ENCODE measurements around the gene NCAPD2. TPM values are rescaled to one million over a fixed set of nuclear protein-coding genes. Genes with fewer than 3 reads are reported as not detected.

Gene NCAPD2
- total RNA-seq, 1 experiment from 2014 or later = 204 TPM

- Mint-ChIP-seq H3K27me3 (ENCODE audit: insufficient read depth, unreplicated experiment) (no peaks in the 10 kb centered on the region), H3K27ac (ENCODE audit: unreplicated experiment) (peak overlapping the region; percentile 18)
Measured at GRCh38 chr12:6551063-6551461, 57.2 kb downstream of the NCAPD2 start.

GRCh38 chr12:6551496-6552139, 57.7 kb downstream of the NCAPD2 start:
- Histone ChIP-seq H3K36me3 (ENCODE audit: control insufficient read depth, insufficient read depth, low read length) (no peaks in the 10 kb centered on the region), H3K9me3 (no peaks in the 10 kb centered on the region), H3K4me3 (ENCODE audit: low read depth, low read length) (no peak overlapping the region), H3K27me3 (replicated peaks; ENCODE audit: control insufficient read depth, insufficient read depth, low read length) (no peaks in the 10 kb centered on the region), H3K4me1 (peaks cover 20% of the 10 kb centered on the region)
- no peaks in the 10 kb centered on the region for H3K27me3 Mint-ChIP-seq (ENCODE audit: insufficient read depth, unreplicated experiment)
- no peak for TF ChIP-seq CTCF (IDR thresholded peaks at IDR 0.05; ENCODE audit: insufficient read depth in 1 of 2, low read depth in 1 of 2, low read length in 1 of 2, severe bottlenecking in 1 of 2, unreplicated experiment in 1 of 2)
- peaks cover 11% of the 10 kb centered on the region for H3K36me3 Mint-ChIP-seq (ENCODE audit: insufficient read depth, unreplicated experiment)
- BruUV-seq (replicated peaks) = no TSS peak
- intact Hi-C loops (cut with micrococcal nuclease; ENCODE audit: unreplicated experiment) = loop anchor here (5.0 kb wide), 1 partner anchor 146 kb away; no protein-coding TSS in a partner anchor
- CTCF ChIA-PET = interaction anchor here (0.5 to 3.2 kb wide), 3 partner anchors 12 to 145 kb away, joined by 10 to 16 read pairs (median 13); no protein-coding TSS in a partner anchor
- no peaks in the 10 kb centered on the region for H3K9me3 Mint-ChIP-seq (ENCODE audit: unreplicated experiment)
- H3K4me3 Mint-ChIP-seq (ENCODE audit: unreplicated experiment) = no peak overlapping the region
- H3K27ac Mint-ChIP-seq (ENCODE audit: unreplicated experiment) = peak overlapping the region; percentile 18
- no peak for DNase-seq
- POLR2A ChIA-PET = interaction anchor here (0.5 to 3.6 kb wide), 6 partner anchors 13 to 81 kb away, joined by 3 to 31 read pairs (median 6); partner anchors contain the start of genes GAPDH, NOP2 and VAMP1
- peaks cover 16% of the 10 kb centered on the region for H3K4me1 Mint-ChIP-seq (ENCODE audit: low read depth, unreplicated experiment)

More at GRCh38 chr12:6551063-6551461, 57.2 kb downstream of the NCAPD2 start:
- Mint-ChIP-seq H3K4me3 (ENCODE audit: unreplicated experiment) (no peak overlapping the region), H3K4me1 (ENCODE audit: low read depth, unreplicated experiment) (peaks cover 16% of the 10 kb centered on the region), H3K36me3 (ENCODE audit: insufficient read depth, unreplicated experiment) (peaks cover 5% of the 10 kb centered on the region), H3K9me3 (ENCODE audit: unreplicated experiment) (no peaks in the 10 kb centered on the region)
- H3K27me3 ChIP-seq (replicated peaks; ENCODE audit: control insufficient read depth, insufficient read depth, low read length) = no peaks in the 10 kb centered on the region
- intact Hi-C loops (cut with micrococcal nuclease; ENCODE audit: unreplicated experiment) = loop anchor here (5.0 kb wide), 1 partner anchor 146 kb away; no protein-coding TSS in a partner anchor
- no peak for TF ChIP-seq CTCF (IDR thresholded peaks at IDR 0.05; ENCODE audit: insufficient read depth in 1 of 2, low read depth in 1 of 2, low read length in 1 of 2, severe bottlenecking in 1 of 2, unreplicated experiment in 1 of 2)
- H3K36me3 ChIP-seq (ENCODE audit: control insufficient read depth, insufficient read depth, low read length) = no peaks in the 10 kb centered on the region
- DNase-seq = no peak
- peaks cover 20% of the 10 kb centered on the region for H3K4me1 ChIP-seq
- BruUV-seq (replicated peaks) = no TSS peak
- ChIA-PET CTCF (interaction anchor here (0.5 to 3.2 kb wide), 4 partner anchors 12 to 145 kb away, joined by 3 to 16 read pairs (median 8); partner anchors contain the start of gene GAPDH), POLR2A (interaction anchor here (0.5 to 2.3 kb wide), 3 partner anchors 12 to 17 kb away, joined by 3 to 31 read pairs (median 4); partner anchors contain the start of gene GAPDH)
- no peaks in the 10 kb centered on the region for H3K9me3 ChIP-seq
- no peak overlapping the region for H3K4me3 ChIP-seq (ENCODE audit: low read depth, low read length)

GRCh38 chr12:6552140-6552551, 58.2 kb downstream of the NCAPD2 start:
- H3K4me3 Mint-ChIP-seq (ENCODE audit: unreplicated experiment) = no peak overlapping the region
- no peaks in the 10 kb centered on the region for H3K27me3 ChIP-seq (replicated peaks; ENCODE audit: control insufficient read depth, insufficient read depth, low read length)
- no peak overlapping the region for H3K27ac Mint-ChIP-seq (ENCODE audit: unreplicated experiment)
- H3K4me1 ChIP-seq = peaks cover 20% of the 10 kb centered on the region
- H3K36me3 Mint-ChIP-seq (ENCODE audit: insufficient read depth, unreplicated experiment) = peaks cover 16% of the 10 kb centered on the region
- H3K9me3 Mint-ChIP-seq (ENCODE audit: unreplicated experiment) = no peaks in the 10 kb centered on the region
- ChIA-PET CTCF (interaction anchor here (1.3 to 3.2 kb wide), 3 partner anchors 13 to 137 kb away, joined by 7 to 16 read pairs (median 13); partner anchors contain the start of gene ZNF384), POLR2A (interaction anchor here (1.0 to 3.6 kb wide), 4 partner anchors 13 to 81 kb away, joined by 3 to 24 read pairs (median 6); partner anchors contain the start of genes GAPDH, NOP2 and VAMP1)
- peaks cover 13% of the 10 kb centered on the region for H3K4me1 Mint-ChIP-seq (ENCODE audit: low read depth, unreplicated experiment)
- H3K4me3 ChIP-seq (ENCODE audit: low read depth, low read length) = no peak overlapping the region
- no peaks in the 10 kb centered on the region for H3K27me3 Mint-ChIP-seq (ENCODE audit: insufficient read depth, unreplicated experiment)
- no peak for TF ChIP-seq CTCF (IDR thresholded peaks at IDR 0.05; ENCODE audit: insufficient read depth in 1 of 2, low read depth in 1 of 2, low read length in 1 of 2, severe bottlenecking in 1 of 2, unreplicated experiment in 1 of 2)
- intact Hi-C loops (cut with micrococcal nuclease; ENCODE audit: unreplicated experiment) = loop anchor here (5.0 kb wide), 1 partner anchor 145 kb away; no protein-coding TSS in a partner anchor
- no peaks in the 10 kb centered on the region for H3K9me3 ChIP-seq
- DNase-seq = no peak
- H3K36me3 ChIP-seq (ENCODE audit: control insufficient read depth, insufficient read depth, low read length) = peaks cover 1% of the 10 kb centered on the region; the same call in 1 of the 2 replicates
- BruUV-seq (replicated peaks) = no TSS peak
